Eye (tissue), 1 donor: ENCODE measurements around the gene NHERF1.
A peak's percentile ranks its signal among the peaks of the same experiment; 100 is the strongest.

Source experiments
- DNase-seq: peaks from one replicate; pipeline ENCODE4 v3.0.0-alpha.2; 2015

Gene NHERF1

GRCh38 chr17:74769856-74770497 lies 21.5 kb downstream of the NHERF1 start:
- no peak for DNase-seq

- peak; percentile 74 for DNase-seq
These were observed 22.3 kb downstream of the NHERF1 start for GRCh38 chr17:74770498-74771318.

- DNase-seq = no peak
These were observed 23.0 kb downstream of the NHERF1 start for GRCh38 chr17:74771319-74771914.

DNA sequence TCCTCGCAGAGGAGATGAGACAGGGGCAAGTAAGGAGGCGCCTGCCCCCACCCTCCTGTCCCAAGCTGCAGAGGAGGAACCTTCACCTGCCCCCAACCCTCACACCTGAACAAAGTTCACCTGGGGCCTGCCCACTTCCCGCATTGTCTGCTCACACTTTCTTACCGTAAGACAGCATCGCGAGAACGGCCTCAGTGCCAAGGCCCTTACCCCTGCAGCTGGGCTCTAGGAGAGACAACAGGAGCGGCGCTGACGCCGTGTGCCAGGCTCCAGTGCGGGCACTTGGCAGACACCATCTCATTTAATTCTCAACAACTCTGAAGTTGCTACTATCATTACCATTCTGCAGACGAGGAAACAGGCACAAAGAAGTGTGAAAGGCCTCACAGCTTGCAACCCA lies 23.6 kb downstream of the NHERF1 start:
- DNase-seq = no peak

DNA sequence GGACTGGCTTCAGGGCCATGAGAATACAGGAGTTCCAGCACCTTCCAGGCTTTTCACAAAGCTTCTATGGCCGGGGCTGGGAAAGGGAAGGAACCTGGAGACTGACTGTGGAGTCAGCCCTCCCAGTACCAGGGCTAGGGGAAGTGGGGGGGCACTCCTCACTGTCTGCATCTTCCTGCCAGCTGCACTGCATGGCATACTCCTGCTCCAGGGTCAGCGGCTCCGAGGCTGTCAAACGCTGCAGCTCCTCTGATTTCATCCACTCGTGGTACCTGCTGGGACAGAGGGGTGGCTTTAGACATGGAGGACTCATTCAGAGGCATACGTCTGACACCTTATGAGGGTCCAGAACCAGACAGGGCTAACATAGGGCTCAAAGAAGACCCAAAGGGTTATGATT lies 25.0 kb downstream of the NHERF1 start:
- DNase-seq = no peak

GRCh38 chr17:74773871-74774286 lies 25.5 kb downstream of the NHERF1 start:
- no peak for DNase-seq

DNA sequence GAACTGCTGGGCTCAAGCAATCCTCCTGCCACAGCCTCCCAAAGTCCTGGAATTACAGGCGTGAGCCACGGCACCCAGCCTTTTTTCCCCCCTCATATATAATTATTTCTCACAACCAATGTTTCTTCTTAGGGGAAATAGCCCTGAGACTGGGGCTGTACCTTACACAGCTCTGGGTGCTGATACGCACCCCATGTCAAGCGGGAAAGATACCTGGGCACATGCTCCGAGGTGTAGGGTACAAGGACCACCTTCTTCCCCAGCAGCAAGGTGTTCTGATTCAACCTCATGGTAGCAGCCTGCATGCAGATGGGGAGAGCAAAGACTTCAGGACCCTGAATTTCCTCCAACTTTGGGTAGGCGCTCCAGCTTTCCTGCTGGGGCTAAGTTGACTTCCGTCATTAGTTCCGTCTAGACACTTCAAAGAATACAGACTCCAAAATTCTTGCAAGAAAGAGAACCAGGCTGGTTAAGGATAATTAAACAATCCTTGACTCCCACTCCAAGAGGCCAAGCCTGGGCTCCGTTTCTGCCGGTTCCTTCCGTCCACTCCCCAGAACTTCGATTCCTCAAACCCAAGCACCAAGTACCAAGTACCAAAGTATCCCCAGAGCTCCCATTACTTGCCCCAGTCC lies 27.1 kb downstream of the NHERF1 start:
- no peak for DNase-seq

DNA sequence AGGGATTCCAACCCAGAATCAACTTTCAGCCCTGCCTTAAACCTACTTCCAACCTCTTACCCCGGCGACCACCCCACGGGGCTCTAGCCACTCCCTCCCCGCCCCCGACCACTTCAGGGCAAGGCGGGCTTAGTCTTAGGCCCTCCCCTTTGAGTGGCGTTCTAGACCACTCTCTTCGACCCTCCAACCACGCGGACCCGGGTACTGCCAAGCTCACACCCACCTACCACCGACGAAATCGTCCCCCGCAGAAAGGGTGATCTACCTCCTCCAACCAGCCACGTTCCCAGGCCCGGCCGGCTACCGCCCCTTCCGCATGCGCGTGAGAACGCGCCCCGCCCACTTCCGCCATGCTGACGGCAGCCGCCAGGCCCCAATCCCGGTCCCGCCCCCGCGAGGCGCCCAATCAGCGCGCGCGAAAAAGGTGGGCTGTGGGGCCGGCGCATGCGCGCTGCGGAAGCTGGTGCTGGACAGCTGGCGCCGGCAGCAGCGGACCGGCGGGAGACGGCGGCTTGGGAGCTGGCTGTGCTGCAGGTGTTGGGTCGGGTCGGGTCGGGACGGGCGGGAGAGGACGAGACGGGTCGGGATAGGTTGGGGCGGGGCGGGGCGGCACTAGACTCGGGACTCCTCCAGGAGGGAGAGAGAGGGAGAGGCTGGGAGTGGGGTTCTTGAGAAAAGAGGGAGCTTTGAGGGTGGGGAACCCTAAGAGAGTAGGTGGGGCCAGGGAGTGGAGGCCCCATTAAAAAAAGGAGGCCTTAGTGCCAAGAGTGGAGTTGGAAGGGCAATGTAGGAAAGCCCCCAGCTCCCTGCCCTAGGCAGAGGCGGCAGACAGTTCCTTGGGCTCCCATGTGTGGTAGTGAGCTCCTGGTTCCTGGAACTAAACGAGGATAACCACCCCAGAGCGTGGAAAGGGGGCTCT lies 27.9 kb downstream of the NHERF1 start, which contains the start of gene NAT9:
TSS of gene NAT9 (minus strand) at position 302 of the 919 bp plus-strand sequence. CDS start 647 bp downstream, outside the sequence.
- DNase-seq = peak; percentile 99

DNA sequence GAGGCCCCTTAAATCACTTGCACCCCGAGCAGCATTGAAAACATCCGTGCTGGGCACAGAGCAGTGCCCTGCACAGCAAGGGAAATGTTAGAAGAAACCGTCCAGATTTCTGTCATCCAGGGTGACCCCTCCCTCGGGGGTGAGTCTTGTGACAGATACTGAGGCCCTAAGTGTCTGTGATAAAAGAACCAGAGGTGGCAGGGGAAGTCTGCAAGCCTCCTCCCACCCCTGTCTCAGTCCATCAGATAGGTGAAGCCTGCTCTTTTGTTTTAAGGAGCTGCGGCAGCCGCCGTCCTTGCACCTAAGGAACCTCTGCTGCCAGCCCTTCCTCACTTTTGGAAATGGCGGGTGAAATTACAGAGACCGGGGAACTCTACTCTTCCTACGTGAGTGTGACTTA lies 28.6 kb downstream of the NHERF1 start:
- DNase-seq = no peak

- no peak for DNase-seq
These were observed 29.6 kb downstream of the NHERF1 start for GRCh38 chr17:74777901-74778515.

- no peak for DNase-seq
These were observed 30.5 kb downstream of the NHERF1 start for GRCh38 chr17:74778960-74779359.

- no peak for DNase-seq
These were observed 31.1 kb downstream of the NHERF1 start for GRCh38 chr17:74779501-74779900.

GRCh38 chr17:74779948-74780400 lies 31.5 kb downstream of the NHERF1 start:
- no peak for DNase-seq

- peak; percentile 30 for DNase-seq
These were observed 32.2 kb downstream of the NHERF1 start for GRCh38 chr17:74780443-74781238.

DNA sequence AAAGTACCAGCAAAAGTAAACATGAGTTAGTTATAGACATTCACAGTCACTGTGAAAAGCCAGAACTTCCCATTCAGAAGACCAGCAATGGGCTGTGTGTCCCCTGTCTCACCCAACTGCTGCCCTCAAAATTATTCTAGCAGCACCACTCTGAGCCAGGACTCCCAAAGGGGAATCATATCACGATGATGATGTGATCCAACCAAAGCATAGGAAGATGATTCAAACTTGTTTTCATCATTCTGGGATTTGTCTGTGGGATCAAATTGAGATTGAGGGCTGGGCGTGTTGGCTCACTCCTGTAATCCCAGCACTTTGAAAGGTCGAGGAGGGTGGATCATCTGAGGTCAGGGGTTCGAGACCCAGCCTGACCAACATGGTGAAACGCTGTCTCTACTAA lies 34.1 kb downstream of the NHERF1 start:
- no peak for DNase-seq

DNA sequence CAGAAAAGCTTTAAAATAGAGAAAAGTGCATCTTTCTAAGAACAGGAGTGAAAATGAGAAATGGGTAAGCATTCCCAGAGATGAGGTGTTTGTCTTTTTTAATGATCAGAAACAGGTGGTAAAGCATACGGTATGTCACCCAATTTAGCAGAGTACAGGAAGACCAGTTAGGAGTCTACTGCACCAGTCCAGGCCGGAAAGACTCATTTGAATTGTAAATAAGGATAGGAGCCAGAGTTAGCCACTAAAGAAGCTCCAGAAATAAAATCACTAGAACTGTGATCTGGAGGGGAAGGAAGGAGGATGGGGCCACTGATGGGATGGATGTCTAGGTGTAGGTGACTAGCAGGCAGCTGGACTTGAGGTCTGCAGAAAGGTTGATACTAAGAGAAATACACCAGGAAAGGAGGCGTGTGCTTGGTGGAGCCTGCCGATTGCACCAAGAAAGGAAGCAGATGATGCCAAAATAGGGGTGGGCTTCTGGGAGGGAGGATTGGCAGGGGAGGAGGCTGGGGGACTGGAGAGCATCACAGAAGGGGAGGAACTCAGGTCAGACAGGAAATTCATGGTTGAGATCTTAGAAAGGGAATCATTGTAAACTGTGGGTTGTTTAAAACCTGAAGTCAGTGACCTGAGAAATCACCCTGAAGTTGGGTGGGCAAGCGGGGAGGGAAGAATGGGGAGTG lies 35.8 kb downstream of the NHERF1 start:
- DNase-seq = no peak

GRCh38 chr17:74785096-74785980 lies 36.9 kb downstream of the NHERF1 start:
- DNase-seq = no peak

DNA sequence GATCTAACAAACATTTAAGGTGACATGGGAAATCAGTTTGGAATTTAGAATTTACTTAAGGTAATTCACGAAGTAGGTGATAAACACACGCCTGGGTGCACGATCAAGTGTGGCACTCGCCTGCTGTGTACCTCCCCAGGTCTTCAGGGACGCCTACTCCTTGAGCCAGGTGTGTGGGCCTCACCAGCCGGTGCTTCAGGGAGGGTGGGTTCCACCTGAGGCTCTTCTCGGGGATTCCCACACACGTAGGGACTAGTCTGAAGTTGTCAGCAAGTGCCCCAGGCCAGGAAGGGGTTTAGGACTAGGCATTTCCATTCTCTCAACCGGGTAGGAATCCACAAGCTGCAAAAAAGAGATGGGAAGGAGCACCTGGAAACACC lies 37.5 kb downstream of the NHERF1 start:
- no peak for DNase-seq

DNA sequence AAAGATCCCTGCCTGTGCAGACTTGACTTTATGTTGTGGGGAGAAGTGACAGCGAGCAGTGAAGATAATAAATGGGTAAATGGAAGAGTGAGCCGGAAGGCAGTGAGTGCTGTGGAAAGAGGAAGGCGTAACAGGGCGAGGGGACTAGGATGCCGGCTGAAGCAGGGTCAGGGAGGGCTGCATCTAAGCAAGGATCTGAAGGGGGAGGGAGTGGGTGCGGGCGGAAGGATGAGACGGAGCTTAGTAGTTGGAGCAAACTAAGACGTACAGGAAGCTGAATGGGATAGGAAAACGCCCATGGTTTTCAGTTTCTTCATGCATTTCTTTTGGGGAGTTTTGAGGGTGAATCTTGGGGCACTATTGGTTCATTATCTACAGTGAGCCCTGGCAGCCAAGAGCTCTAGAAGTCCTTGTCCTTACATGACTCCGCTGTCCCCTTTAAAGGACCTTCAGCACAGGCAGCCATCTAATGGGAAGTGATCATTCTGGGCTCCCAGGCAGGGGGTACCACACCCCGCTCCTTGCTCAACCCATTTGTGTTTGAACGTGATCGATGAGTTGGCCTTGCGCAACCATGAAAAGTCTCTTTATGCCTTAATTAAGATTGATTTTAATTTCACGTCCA lies 38.1 kb downstream of the NHERF1 start:
- no peak for DNase-seq
